Amniotic epithelial cell (primary cell): Measurements from ENCODE around the gene OR8B12.

Source experiments
- DNase-seq: peaks from one replicate; pipeline ENCODE4 v3.0.0-alpha.2; 2010; ENCODE audit warnings: low read depth

The OR8B12 gene

GRCh38 chr11:124543554-124543953 is at the start of gene OR8B12:
TSS of gene OR8B12 (minus strand) at chr11:124543654. CDS start at chr11:124543654, 0 bp downstream.
- no peak for DNase-seq

GRCh38 chr11:124592627-124593026 is 49.2 kb upstream of the OR8B12 start:
- no peak for DNase-seq

GRCh38 chr11:124591430-124591829 is 48.0 kb upstream of the OR8B12 start:
- DNase-seq = no peak

GRCh38 chr11:124586238-124586860 is 42.9 kb upstream of the OR8B12 start:
- peak; percentile 49 for DNase-seq

GRCh38 chr11:124584681-124585372 is 41.4 kb upstream of the OR8B12 start:
- DNase-seq = no peak

- DNase-seq = no peak
Observed at GRCh38 chr11:124583781-124584180, 40.3 kb upstream of the OR8B12 start.

GRCh38 chr11:124582565-124582964 is 39.1 kb upstream of the OR8B12 start:
- no peak for DNase-seq

- DNase-seq = peak; percentile 4
Observed at GRCh38 chr11:124581817-124582216, 38.4 kb upstream of the OR8B12 start.

GRCh38 chr11:124578761-124579160 is 35.3 kb upstream of the OR8B12 start:
- no peak for DNase-seq

- no peak for DNase-seq
Observed at GRCh38 chr11:124577716-124578427, 34.4 kb upstream of the OR8B12 start.

- no peak for DNase-seq
Observed at GRCh38 chr11:124570160-124570559, 26.7 kb upstream of the OR8B12 start.

GRCh38 chr11:124569697-124570096 is 26.2 kb upstream of the OR8B12 start, which contains the start of gene OR8A1:
TSS of gene OR8A1 (plus strand) at chr11:124569997. CDS start at chr11:124570120, 123 bp downstream.
- no peak for DNase-seq

- DNase-seq = no peak
Observed at GRCh38 chr11:124556828-124557227, 13.4 kb upstream of the OR8B12 start.

GRCh38 chr11:124551987-124552386 is 8.5 kb upstream of the OR8B12 start:
- DNase-seq = no peak

GRCh38 chr11:124551189-124551588 is 7.7 kb upstream of the OR8B12 start:
- DNase-seq = no peak

GRCh38 chr11:124543145-124543544 is 309 bp downstream of the OR8B12 start:
- DNase-seq = no peak

- DNase-seq = no peak
Observed at GRCh38 chr11:124541204-124541603, 2.2 kb downstream of the OR8B12 start.

GRCh38 chr11:124538019-124538418 is 5.4 kb downstream of the OR8B12 start:
- peak; percentile 88 for DNase-seq

- DNase-seq = peak; percentile 88
Observed at GRCh38 chr11:124536520-124536919, 6.9 kb downstream of the OR8B12 start.

- DNase-seq = peak; percentile 52
Observed at GRCh38 chr11:124535552-124536232, 7.8 kb downstream of the OR8B12 start.

GRCh38 chr11:124534051-124534450 is 9.4 kb downstream of the OR8B12 start:
- no peak for DNase-seq

GRCh38 chr11:124533626-124534025 is 9.8 kb downstream of the OR8B12 start:
- DNase-seq = no peak

GRCh38 chr11:124520550-124520854 is 23.0 kb downstream of the OR8B12 start:
- DNase-seq = no peak
